ENCODE data around the gene ZNF652. TPM values are rescaled to one million over a fixed set of nuclear protein-coding genes. Genes with fewer than 3 reads are reported as not detected.

Gene ZNF652
- total and polyA plus RNA-seq, 8 donors: 27.8 to 46.8 (median 30.8) TPM

DNA sequence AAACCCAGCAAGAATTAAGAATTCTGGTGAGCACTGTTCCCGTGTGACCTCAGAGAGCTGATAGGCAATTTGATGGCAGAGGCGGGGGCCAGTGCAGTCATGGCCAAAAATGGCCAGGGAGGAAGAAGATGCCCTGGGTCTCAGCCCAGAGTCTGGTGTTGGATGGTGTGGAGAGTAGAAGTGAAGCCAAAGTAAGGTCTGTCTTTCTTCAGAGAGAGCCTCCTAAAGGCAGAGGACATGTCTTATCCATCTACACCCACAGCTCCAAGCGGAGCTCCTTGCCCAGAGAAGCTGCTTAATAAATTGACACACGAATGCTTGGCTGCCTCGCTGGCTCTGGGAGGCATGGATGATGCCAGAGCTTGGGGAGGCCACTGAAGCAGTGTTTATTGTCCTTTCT is 19.7 kb upstream of the ZNF652 start:
- no peak for ATAC-seq
- no peak overlapping the region for H3K4me3 ChIP-seq

DNA sequence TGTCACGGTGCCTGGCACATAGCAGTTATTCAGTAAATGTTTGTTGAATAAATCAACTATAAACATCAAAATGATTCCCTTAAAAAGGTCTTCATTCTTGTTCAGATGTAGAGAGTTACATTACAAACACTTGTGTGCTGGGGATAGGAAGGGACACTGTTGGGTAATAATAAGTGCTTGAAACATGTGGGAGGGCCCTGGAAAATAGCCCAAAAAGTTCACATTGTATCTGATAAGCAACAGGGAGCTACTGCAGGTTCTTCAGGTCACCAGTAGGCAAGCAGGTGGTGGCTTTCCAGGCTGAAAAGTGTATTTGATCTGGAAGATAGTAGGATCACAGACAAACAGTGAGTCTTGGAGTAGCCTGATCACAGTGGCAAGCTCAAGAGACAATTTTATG is 19.0 kb upstream of the ZNF652 start:
- H3K9me3 ChIP-seq: no peaks in the 10 kb centered on the region
- ATAC-seq (peak; percentile 84), DNase-seq (no peak)
- H3K4me3 ChIP-seq: no peak overlapping the region
- H3K4me1 ChIP-seq: peaks cover 0 to 18% of the 10 kb centered on the region in 2 donors
- intact Hi-C loops (cut with DNase I): loop anchor here in 1 of 2 donors (10.0 kb wide), 1 partner anchor 66 kb away; no protein-coding TSS in a partner anchor
- H3K36me3 ChIP-seq: no peaks in the 10 kb centered on the region
- H3K27me3 ChIP-seq: no peaks in the 10 kb centered on the region
- no peak overlapping the region for H3K27ac ChIP-seq
- TF ChIP-seq, protein P1, sequence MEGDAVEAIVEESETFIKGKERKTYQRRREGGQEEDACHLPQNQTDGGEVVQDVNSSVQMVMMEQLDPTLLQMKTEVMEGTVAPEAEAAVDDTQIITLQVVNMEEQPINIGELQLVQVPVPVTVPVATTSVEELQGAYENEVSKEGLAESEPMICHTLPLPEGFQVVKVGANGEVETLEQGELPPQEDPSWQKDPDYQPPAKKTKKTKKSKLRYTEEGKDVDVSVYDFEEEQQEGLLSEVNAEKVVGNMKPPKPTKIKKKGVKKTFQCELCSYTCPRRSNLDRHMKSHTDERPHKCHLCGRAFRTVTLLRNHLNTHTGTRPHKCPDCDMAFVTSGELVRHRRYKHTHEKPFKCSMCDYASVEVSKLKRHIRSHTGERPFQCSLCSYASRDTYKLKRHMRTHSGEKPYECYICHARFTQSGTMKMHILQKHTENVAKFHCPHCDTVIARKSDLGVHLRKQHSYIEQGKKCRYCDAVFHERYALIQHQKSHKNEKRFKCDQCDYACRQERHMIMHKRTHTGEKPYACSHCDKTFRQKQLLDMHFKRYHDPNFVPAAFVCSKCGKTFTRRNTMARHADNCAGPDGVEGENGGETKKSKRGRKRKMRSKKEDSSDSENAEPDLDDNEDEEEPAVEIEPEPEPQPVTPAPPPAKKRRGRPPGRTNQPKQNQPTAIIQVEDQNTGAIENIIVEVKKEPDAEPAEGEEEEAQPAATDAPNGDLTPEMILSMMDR (IDR thresholded peaks at IDR 0.05): no peak

More for the DNA sequence above, 19.7 kb upstream of the ZNF652 start:
- no peaks in the 10 kb centered on the region for H3K9me3 ChIP-seq
- intact Hi-C loops (cut with DNase I): loop anchor here in 1 of 2 donors (10.0 kb wide), 1 partner anchor 67 kb away; no protein-coding TSS in a partner anchor
- TF ChIP-seq, protein P1 (IDR thresholded peaks at IDR 0.05): no peak
- H3K36me3 ChIP-seq: no peaks in the 10 kb centered on the region
- H3K27ac ChIP-seq: no peak overlapping the region
- DNase-seq: no peak
- no peaks in the 10 kb centered on the region for H3K27me3 ChIP-seq
- H3K4me1 ChIP-seq: peaks cover 0 to 18% of the 10 kb centered on the region in 2 donors

DNA sequence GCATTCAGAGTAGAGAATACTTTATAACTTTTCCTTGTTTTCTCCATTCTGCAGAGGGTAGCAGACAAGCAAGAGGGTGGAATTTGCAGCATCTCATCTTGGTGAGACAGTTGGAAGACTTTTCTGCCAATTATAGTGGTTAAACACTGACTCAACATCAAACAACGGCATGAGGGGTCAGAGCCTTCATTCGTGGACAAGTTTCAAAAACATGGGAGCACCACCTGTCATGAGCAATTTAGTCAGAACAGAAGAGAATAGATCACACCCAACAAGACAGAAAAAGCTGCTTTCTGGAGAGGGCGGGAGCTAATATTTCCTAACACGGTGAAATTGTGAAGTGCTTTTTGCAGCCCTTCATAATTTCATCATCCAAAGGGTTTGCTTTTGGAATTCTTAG is 17.9 kb upstream of the ZNF652 start:
- H3K36me3 ChIP-seq: no peaks in the 10 kb centered on the region
- no peak overlapping the region for H3K4me3 ChIP-seq
- H3K27ac ChIP-seq: no peak overlapping the region
- DNase-seq (no peak), ATAC-seq (peak; percentile 19)
- H3K4me1 ChIP-seq: peaks cover 0 to 18% of the 10 kb centered on the region in 2 donors
- no peaks in the 10 kb centered on the region for H3K9me3 ChIP-seq
- TF ChIP-seq, protein P1 (IDR thresholded peaks at IDR 0.05): no peak
- intact Hi-C loops (cut with DNase I): loop anchor here in 1 of 2 donors (10.0 kb wide), 1 partner anchor 65 kb away; no protein-coding TSS in a partner anchor
- H3K27me3 ChIP-seq: no peaks in the 10 kb centered on the region

DNA sequence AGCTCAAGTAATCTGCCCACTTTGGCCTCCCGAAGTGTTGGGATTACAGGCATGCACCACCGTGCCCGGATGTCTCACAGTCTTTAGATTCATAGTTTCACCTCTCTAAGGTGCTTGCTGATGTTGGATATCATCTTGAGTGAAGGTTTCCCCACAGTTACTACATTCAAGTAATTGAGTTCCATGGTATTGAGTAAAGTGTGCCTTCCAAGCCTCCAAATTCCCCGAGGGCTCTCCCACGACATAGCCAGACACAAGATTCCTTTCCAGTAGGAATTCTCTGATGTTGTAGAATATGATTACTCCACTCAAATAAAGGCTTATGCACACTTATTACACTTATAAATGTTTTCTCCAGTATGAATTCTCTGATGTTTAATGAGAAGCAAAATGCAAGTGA is 16.3 kb upstream of the ZNF652 start:
- H3K27ac ChIP-seq: no peak overlapping the region
- intact Hi-C loops (cut with DNase I): no loop called here
- H3K4me3 ChIP-seq: no peak overlapping the region
- no peaks in the 10 kb centered on the region for H3K27me3 ChIP-seq
- H3K4me1 ChIP-seq: peaks cover 0 to 18% of the 10 kb centered on the region in 2 donors
- no peaks in the 10 kb centered on the region for H3K36me3 ChIP-seq
- no peak for ATAC-seq
- no peak for DNase-seq
- TF ChIP-seq, protein P1 (IDR thresholded peaks at IDR 0.05): no peak
- H3K9me3 ChIP-seq: no peaks in the 10 kb centered on the region

DNA sequence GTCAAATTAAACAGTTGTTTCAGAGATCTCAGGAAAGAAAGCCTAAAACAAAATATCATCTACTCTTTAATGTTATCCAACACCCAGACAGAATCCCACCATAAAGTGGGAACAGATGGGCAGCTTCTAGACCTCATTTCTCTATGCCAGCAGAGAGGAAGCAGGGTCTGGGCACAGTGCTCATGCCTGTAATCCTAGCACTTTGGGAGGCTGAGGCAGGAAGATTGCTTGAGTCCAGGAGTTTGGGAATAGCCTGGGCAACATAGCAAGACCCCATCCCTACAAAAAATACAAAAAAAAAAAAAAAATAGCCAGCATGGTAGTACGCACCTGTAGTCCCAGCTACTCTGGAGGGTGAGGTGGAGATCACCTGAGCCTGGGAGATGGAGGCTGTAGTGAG is 13.5 kb upstream of the ZNF652 start:
- Histone ChIP-seq H3K36me3 (no peaks in the 10 kb centered on the region), H3K9me3 (no peaks in the 10 kb centered on the region), H3K4me1 (peaks cover 0 to 9% of the 10 kb centered on the region in 2 donors), H3K4me3 (no peak overlapping the region), H3K27me3 (no peaks in the 10 kb centered on the region), H3K27ac (no peak overlapping the region)
- TF ChIP-seq, protein P1 (IDR thresholded peaks at IDR 0.05): no peak
- intact Hi-C loops (cut with DNase I): no loop called here
- ATAC-seq: no peak
- DNase-seq: no peak

Measured in left lung (tissue), 10 donors.